NCI-H774 (cell line): ENCODE measurements around the gene SYT6.

Source experiments
- DNase-seq: peaks from one replicate; lab custom pipeline; 2025; lab: John Stamatoyannopoulos, UW

Gene SYT6

GRCh38 chr1:114117654-114118053 lies 36.0 kb downstream of the SYT6 start:
- no peak for DNase-seq

GRCh38 chr1:114116086-114116485 lies 37.6 kb downstream of the SYT6 start:
- no peak for DNase-seq

- DNase-seq: no peak
These were observed 39.2 kb downstream of the SYT6 start for GRCh38 chr1:114114185-114115094.

- no peak for DNase-seq
These were observed 40.1 kb downstream of the SYT6 start for GRCh38 chr1:114113411-114114184.

- no peak for DNase-seq
These were observed 40.9 kb downstream of the SYT6 start for GRCh38 chr1:114112775-114113174.

GRCh38 chr1:114111731-114112641 lies 41.7 kb downstream of the SYT6 start:
- no peak for DNase-seq

GRCh38 chr1:114109981-114110380 lies 43.7 kb downstream of the SYT6 start:
- DNase-seq: no peak

- no peak for DNase-seq
These were observed 44.9 kb downstream of the SYT6 start for GRCh38 chr1:114108751-114109255.

- DNase-seq: no peak
These were observed 45.9 kb downstream of the SYT6 start for GRCh38 chr1:114107474-114108435.

GRCh38 chr1:114105421-114105979 lies 48.2 kb downstream of the SYT6 start:
- no peak for DNase-seq

GRCh38 chr1:114104949-114105348 lies 48.7 kb downstream of the SYT6 start:
- no peak for DNase-seq

- DNase-seq: no peak
These were observed 49.7 kb downstream of the SYT6 start for GRCh38 chr1:114103992-114104391.

- no peak for DNase-seq
These were observed 51.5 kb downstream of the SYT6 start for GRCh38 chr1:114102136-114102535.

GRCh38 chr1:114100148-114100547 lies 53.5 kb downstream of the SYT6 start:
- no peak for DNase-seq

- DNase-seq: no peak
These were observed 54.4 kb downstream of the SYT6 start for GRCh38 chr1:114099268-114099667.

GRCh38 chr1:114097109-114097508 lies 56.6 kb downstream of the SYT6 start:
- DNase-seq: no peak

- DNase-seq: no peak
These were observed 59.0 kb downstream of the SYT6 start for GRCh38 chr1:114094675-114095074.

- no peak for DNase-seq
These were observed 59.4 kb downstream of the SYT6 start for GRCh38 chr1:114094363-114094634.

GRCh38 chr1:114093624-114094362 lies 59.9 kb downstream of the SYT6 start:
- DNase-seq: no peak
